Mesodermal cell (in vitro differentiated cells): ENCODE measurements around the gene SLC16A13.
A peak's percentile ranks its signal among the peaks of the same experiment; 100 is the strongest.

Source experiments
- H3K27ac ChIP-seq: 2 replicates; pipeline ENCODE4 v1.7.0; 2013; ENCODE audit warnings: mild to moderate bottlenecking, low read depth, low read length, moderate library complexity; ENCODE audit not compliant: severe bottlenecking
- H3K36me3 ChIP-seq: 2 replicates; pipeline ENCODE4 v1.7.1; 2013; ENCODE audit warnings: mild to moderate bottlenecking, low read length, moderate library complexity; ENCODE audit not compliant: control insufficient read depth, insufficient read depth
- H3K4me1 ChIP-seq: one replicate; pipeline ENCODE4 v1.7.1; 2013; ENCODE audit warnings: mild to moderate bottlenecking, low read length; ENCODE audit not compliant: insufficient read depth, control insufficient read depth, poor library complexity, severe bottlenecking
- H3K4me3 ChIP-seq: 2 replicates; pipeline ENCODE4 v1.7.0; 2013; ENCODE audit warnings: low read length, control low read depth, mild to moderate bottlenecking; ENCODE audit not compliant: insufficient read depth, poor library complexity, severe bottlenecking; ENCODE audit errors: extremely low read depth
- H3K9me3 ChIP-seq: 2 replicates; pipeline ENCODE4 v1.7.1; 2013; ENCODE audit warnings: mild to moderate bottlenecking, low read length, moderate library complexity; ENCODE audit not compliant: control insufficient read depth
- WGBS, 2 experiments: methylation state at CpG; one replicate each; pipeline ENCODE4 v1.1.5; 2013; ENCODE audit warnings: missing lambda C conversion rate in 2 of 2; ENCODE audit not compliant: insufficient coverage in 2 of 2; 5-methylcytosine and 5-hydroxymethylcytosine counted together

SLC16A13 gene

DNA sequence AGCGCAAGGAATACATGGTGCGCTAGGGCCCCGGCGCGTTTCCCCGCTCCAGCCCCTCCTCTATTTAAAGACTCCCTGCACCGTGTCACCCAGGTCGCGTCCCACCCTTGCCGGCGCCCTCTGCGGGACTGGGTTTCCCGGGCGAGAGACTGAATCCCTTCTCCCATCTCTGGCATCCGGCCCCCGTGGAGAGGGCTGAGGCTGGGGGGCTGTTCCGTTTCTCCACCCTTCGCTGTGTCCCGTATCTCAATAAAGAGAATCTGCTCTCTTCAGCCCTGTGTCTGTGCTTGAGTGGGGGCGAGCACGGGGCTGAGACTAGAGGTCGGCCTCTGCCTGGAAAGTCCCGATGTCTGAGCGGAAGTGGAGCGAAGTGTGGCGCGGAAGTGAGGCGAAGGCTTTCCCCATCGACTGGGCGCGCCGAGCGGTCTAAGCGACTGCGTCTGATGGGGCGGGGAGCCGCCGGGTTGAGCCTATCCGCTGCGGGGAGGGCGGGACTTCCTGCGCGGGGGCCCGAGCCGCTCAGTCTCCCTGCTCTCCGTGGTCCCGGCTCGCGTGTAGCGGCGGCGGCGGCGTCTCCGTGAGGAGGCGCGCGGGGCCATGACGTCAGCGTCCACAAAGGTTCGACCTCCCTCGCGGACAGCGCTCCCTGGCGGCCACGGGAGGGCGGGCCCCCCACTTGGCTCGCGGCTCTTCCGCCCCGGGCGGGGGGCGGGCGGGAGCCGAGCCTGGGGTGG lies 21.4 kb upstream of the SLC16A13 start:
- Histone ChIP-seq H3K27ac (peak overlapping the region; percentile 86), H3K4me3 (peak overlapping the region; percentile 95), H3K9me3 (no peaks in the 10 kb centered on the region), H3K4me1 (peaks cover 13% of the 10 kb centered on the region), H3K36me3 (peaks cover 30% of the 10 kb centered on the region)
- 1 to 2% methylated on average over 53 to 69 of the region's 75 CpGs for WGBS, 2 experiments

- 20 to 21% methylated on average over 27 to 31 of the region's 56 CpGs for WGBS, 2 experiments
- Histone ChIP-seq H3K9me3 (no peaks in the 10 kb centered on the region), H3K27ac (peak overlapping the region; percentile 86), H3K4me1 (peaks cover 21% of the 10 kb centered on the region), H3K4me3 (peak overlapping the region; percentile 95), H3K36me3 (peaks cover 22% of the 10 kb centered on the region)
These were observed 20.5 kb upstream of the SLC16A13 start for GRCh38 chr17:7014995-7015958.

- Histone ChIP-seq H3K9me3 (no peaks in the 10 kb centered on the region), H3K4me1 (peaks cover 15% of the 10 kb centered on the region), H3K4me3 (no peak overlapping the region), H3K36me3 (peaks cover 22% of the 10 kb centered on the region), H3K27ac (no peak overlapping the region)
- whole genome bisulfite sequencing, 2 experiments: 78 to 90% methylated on average over 1 to 2 of the region's 3 CpGs
These were observed 19.4 kb upstream of the SLC16A13 start for GRCh38 chr17:7016418-7016817.

DNA sequence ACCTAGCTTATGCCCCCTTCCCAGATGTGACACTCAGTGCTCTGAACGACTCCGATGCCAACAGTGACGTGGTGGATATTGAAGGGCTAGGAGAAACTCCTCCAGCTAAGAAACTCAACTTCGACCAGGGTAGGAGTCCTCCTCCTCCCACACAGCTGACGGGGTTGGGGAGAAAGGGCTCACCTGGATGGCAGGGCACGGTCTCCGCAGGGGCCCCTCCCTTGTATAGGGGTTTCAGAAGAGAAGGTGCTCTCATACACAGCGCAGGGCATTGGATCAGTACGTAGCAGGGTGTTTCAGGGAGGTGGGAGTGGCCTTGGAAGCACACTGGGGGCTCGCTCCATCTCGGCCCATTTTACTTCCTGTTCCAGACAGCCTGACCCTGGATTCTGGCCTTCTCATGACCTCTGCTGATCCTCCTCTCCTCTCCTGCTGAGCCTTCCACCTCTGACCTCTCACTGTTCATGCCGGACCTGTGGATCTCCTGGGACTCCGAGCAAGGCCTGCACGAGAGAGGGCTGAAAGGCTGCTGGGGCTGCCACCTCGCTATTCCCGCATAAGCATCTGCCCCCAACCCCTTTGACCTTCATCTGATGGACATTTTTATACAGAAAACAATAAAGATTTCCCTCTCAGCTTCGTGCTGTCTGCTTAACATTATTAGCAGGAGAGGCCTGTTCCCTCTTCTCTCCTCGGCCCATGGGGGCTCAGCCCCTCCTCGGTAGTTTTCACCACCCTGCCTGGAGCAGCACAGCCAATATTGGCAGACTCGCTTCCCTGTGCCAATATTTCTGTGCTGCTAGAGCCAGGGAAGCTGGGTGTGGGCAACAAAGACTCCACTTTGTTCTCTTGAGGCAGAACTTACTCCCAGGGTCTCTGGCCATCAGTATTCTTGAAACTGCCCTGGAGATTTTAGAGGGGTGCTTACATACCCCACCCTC lies 18.7 kb upstream of the SLC16A13 start:
- WGBS, 2 experiments: 88 to 92% methylated on average over 11 to 13 of the region's 20 CpGs
- Histone ChIP-seq H3K4me1 (peaks cover 15% of the 10 kb centered on the region), H3K4me3 (no peak overlapping the region), H3K36me3 (peaks cover 22% of the 10 kb centered on the region), H3K9me3 (no peaks in the 10 kb centered on the region), H3K27ac (no peak overlapping the region)

DNA sequence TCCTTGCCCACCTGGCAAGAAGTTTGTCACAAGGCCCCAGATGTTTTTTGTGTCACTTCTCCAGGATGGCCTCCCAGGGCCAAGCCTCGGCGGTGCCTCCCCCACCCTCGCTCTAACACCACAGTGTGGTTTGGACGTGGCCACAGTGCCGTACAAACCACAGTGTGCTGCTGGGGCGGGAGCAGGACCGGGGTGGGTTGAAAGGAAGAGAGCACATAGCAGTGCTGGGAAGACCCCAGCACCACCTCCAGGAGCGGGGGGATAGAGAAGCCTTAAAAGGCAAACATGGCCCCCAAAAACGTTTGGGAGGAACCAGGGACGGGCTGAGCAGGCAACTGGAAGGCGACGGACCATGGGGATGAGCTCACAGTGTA lies 18.0 kb upstream of the SLC16A13 start:
- peaks cover 15% of the 10 kb centered on the region for H3K4me1 ChIP-seq
- no peaks in the 10 kb centered on the region for H3K9me3 ChIP-seq
- H3K27ac ChIP-seq: no peak overlapping the region
- H3K4me3 ChIP-seq: no peak overlapping the region
- H3K36me3 ChIP-seq: peaks cover 22% of the 10 kb centered on the region
- 93 to 96% methylated on average over 9 to 12 of the region's 12 CpGs for WGBS, 2 experiments

DNA sequence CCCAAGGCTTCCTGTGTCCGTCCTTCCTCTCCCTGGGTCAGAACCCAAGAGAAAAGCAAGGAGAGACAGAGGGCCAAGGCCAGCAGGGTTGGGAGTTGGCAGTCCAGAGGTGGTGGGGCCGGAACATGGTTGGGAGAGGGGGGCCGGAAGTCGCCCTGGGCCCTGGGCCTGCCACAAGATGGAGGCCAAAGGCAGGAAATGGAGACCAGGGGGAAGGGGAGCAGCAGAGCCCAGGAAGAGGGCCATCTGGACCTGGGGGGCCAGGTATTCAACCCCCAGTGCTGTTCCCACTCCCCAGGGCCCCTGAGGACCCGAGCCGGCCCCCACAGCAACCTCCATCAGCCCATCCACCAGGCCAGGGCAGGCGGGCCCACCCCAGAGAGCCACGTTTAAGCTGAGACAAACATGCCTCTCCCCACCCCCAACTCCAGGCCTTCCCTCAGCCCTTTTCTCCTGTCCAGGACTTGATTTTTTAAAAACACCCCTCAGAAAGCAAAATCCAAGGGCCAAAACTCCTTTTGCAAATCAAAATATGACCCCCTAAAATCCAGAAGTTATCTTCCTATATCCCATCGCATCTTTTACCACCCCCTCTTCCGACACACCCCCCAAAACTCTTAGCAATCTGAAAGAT lies 17.4 kb upstream of the SLC16A13 start:
- H3K9me3 ChIP-seq: no peaks in the 10 kb centered on the region
- H3K36me3 ChIP-seq: peaks cover 22% of the 10 kb centered on the region
- H3K4me1 ChIP-seq: peaks cover 15% of the 10 kb centered on the region
- no peak overlapping the region for H3K4me3 ChIP-seq
- 87 to 94% methylated on average over 6 of the region's 10 CpGs for WGBS, 2 experiments
- H3K27ac ChIP-seq: no peak overlapping the region

DNA sequence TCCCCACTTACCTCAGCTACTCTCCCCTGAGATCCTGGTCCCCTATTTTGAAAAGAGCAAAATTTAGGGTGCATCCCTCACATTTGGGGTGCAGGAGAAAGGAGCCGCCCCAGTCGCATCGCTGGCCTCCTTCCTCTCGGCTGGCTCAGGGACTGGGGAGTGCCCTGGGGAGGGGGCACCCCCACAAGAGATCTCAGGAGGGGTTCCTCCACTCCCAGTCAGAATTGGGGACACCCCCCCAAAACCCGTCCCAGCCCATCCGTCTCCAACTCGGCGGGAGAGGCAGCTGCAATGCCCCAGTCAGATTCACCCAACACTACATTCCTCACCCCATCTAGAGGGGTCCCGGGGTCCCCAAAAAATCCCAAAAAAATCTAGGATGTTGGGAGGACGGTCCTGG lies 16.4 kb upstream of the SLC16A13 start:
- no peak overlapping the region for H3K27ac ChIP-seq
- no peaks in the 10 kb centered on the region for H3K9me3 ChIP-seq
- 52 to 73% methylated on average over 3 to 9 of the region's 10 CpGs for WGBS, 2 experiments
- peaks cover 17% of the 10 kb centered on the region for H3K36me3 ChIP-seq
- no peak overlapping the region for H3K4me3 ChIP-seq
- peaks cover 11% of the 10 kb centered on the region for H3K4me1 ChIP-seq

DNA sequence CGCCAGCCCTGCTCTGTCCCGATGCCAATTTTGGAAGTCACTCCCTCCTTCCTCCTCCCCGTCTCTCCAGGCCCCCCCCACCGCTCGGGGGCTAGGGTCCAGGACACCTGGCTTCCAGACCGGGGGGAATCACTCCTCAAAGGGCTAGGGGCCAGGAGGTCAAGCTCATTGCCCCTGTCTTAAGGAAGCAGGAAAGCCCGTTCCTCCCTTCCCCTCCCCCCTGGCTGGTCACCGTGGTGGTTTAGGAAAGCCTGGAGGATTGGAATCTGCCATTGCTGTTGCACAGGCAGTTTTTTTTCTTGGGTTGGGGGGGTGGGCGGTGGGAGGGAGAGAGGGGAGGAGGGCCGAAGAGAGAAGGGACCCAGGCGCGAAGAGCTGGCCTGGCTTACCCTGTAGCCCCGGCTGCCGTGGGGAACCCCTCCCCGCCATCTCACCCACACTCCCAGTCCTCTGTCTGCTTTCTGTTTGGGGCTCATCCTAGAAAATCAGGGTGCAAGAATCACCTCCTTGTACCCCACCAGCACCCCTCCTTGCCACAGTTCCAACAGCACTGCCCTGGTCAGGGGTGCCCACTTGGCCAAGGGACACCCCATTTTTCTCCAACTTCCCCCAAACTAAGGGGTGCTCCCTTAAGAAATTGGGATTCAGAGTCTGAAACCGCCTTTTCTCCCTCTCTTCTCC lies 15.8 kb upstream of the SLC16A13 start:
- Histone ChIP-seq H3K9me3 (no peaks in the 10 kb centered on the region), H3K4me3 (no peak overlapping the region), H3K4me1 (peaks cover 11% of the 10 kb centered on the region), H3K36me3 (peaks cover 17% of the 10 kb centered on the region), H3K27ac (no peak overlapping the region)
- WGBS, 2 experiments: 46 to 48% methylated on average over 6 of the region's 16 CpGs

GRCh38 chr17:7020894-7021664 lies 14.7 kb upstream of the SLC16A13 start:
- Histone ChIP-seq H3K27ac (no peak overlapping the region), H3K4me3 (no peak overlapping the region), H3K4me1 (peaks cover 11% of the 10 kb centered on the region), H3K36me3 (peaks cover 15% of the 10 kb centered on the region), H3K9me3 (no peaks in the 10 kb centered on the region)
- WGBS, 2 experiments: 84 to 85% methylated on average over 10 to 11 of the region's 11 CpGs
